Activated B cell treated with CpG ODN at 0.5 μM for 24 hours (primary cell): ENCODE results near the gene FKBP3. TPM values are rescaled to one million over a fixed set of nuclear protein-coding genes. Genes with fewer than 3 reads are reported as not detected.

ENCODE experiments used
- ATAC-seq: fragments of 200-7000 bp; cut with Tn5 transposase; one replicate; pipeline ENCODE4 v1.10.0; 2021; ENCODE audit warnings: low read depth, mild to moderate bottlenecking, moderate library complexity
- CTCF ChIA-PET: fragments of 350-600 bp; sonication (Branson Sonifier 250); formaldehyde crosslinking; loops from one replicate; lab custom pipeline; 2021; ENCODE audit warnings: antibody characterized with exemption; lab: Charles Lee
- POLR2A ChIA-PET: fragments of 350-600 bp; sonication (Branson Sonifier 250); formaldehyde crosslinking; loops from one replicate; lab custom pipeline; 2021; ENCODE audit warnings: antibody characterized with exemption; lab: Charles Lee
- DNase-seq: peaks from one replicate; pipeline ENCODE4 v3.0.0; 2022
- H3K27ac Mint-ChIP-seq: one replicate; pipeline ENCODE4 v1.8.0; 2020; ENCODE audit warnings: mixed read lengths
- H3K27me3 Mint-ChIP-seq: one replicate; pipeline ENCODE4 v1.8.0; 2021; ENCODE audit warnings: mixed read lengths
- H3K36me3 Mint-ChIP-seq: one replicate; pipeline ENCODE4 v1.8.0; 2021; ENCODE audit warnings: low read depth, mixed read lengths
- H3K4me1 Mint-ChIP-seq: one replicate; pipeline ENCODE4 v1.8.0; 2021; ENCODE audit warnings: mixed read lengths
- H3K4me3 Mint-ChIP-seq: one replicate; pipeline ENCODE4 v1.8.0; 2020; ENCODE audit warnings: mild to moderate bottlenecking, mixed read lengths
- H3K9me3 Mint-ChIP-seq: one replicate; pipeline ENCODE4 v1.8.0; 2020; ENCODE audit warnings: mixed read lengths
- CTCF ChIP-seq: fragments of 200-600 bp; IDR thresholded peaks from one replicate; pipeline ENCODE4 v1.8.0; 2022; ENCODE audit warnings: antibody characterized with exemption, mild to moderate bottlenecking
- intact Hi-C: fragments of 100-400 bp; cut with micrococcal nuclease; formaldehyde crosslinking; loops from one replicate; pipeline ENCODE4 v1.15.1; 2024
- total RNA-seq: library from RNA; stranded (reverse); gene quantifications from 2 replicates; pipeline ENCODE4 v1.2.3, GENCODE V29; 2022

Gene FKBP3
- total RNA-seq, 1 donor from 2014 or later, result 58.3 TPM

DNA sequence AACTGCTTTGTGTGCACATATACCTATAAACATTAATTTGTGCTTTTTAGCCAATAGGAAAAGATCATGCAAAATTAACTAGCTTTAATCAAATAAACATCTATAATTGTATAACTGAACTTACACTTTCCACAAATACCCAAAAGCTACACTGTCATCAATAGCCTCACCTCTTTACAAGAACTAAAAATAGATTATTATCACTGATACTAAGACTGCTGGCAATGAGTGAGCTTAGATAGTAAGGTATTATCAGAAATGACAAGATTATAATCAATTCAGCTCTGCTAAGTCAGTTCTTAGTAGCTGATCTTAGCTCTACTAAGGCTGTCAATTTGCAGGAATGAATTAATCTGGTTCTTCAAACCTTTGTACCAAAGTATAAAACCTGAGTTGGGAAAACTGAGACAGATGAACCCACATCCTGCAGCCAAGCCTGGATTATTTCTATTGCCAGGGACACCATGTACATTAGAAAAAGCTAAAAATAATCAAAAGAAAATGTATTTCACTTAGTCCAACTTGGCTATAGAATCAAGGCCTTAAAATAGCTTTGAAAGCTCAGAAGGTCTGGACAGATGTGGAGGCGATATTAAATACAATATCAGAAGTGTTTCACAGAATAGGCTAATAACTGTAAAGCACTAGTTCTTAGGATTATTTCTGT is 5.2 kb downstream of the FKBP3 start:
- Mint-ChIP-seq H3K27ac (no peak overlapping the region), H3K36me3 (peaks cover 29% of the 10 kb centered on the region), H3K9me3 (no peaks in the 10 kb centered on the region), H3K27me3 (no peaks in the 10 kb centered on the region), H3K4me1 (peaks cover 15% of the 10 kb centered on the region), H3K4me3 (no peak overlapping the region)
- TF ChIP-seq CTCF, result no peak
- intact Hi-C loops, result no loop called here
- DNase-seq, result no peak
- ChIA-PET POLR2A (interaction anchor here (0.8 kb wide), 1 partner anchor 124 kb away, joined by 3 read pairs; no protein-coding TSS in a partner anchor), CTCF (no interaction called here)
- ATAC-seq, result no peak

DNA sequence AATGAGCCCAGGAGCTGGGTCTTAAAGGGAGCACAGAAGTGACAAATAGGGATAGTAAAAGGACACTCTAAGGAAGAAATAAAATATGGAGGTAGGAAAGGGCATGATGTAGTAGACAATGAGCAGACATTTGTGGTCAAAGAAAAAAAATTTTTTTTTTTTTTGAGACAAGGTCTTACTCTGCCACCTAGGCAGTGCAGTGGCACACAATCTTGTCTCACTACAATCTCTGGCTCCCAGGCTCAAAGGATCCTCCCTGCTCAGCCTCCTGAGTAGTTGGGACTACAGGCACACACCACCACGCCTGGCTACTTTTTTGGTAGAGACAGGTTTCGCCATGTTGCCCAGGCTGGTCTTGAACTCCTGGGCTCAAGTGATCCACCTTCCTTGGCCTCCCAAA is 8.5 kb downstream of the FKBP3 start:
- Mint-ChIP-seq H3K36me3 (peaks cover 49% of the 10 kb centered on the region), H3K27ac (no peak overlapping the region)
- CTCF ChIA-PET, result no interaction called here

GRCh38 chr14:45123271-45123670 is 11.0 kb downstream of the FKBP3 start:
- ATAC-seq (no peak), DNase-seq (no peak)
- Mint-ChIP-seq H3K9me3 (no peaks in the 10 kb centered on the region), H3K4me3 (no peak overlapping the region), H3K36me3 (peaks cover 64% of the 10 kb centered on the region), H3K27ac (no peak overlapping the region), H3K27me3 (no peaks in the 10 kb centered on the region), H3K4me1 (no peaks in the 10 kb centered on the region)
- TF ChIP-seq CTCF, result no peak
- intact Hi-C loops, result no loop called here
- ChIA-PET CTCF (interaction anchor here (0.7 kb wide), 1 partner anchor 11 kb away, joined by 3 read pairs; no protein-coding TSS in a partner anchor), POLR2A (interaction anchor here (0.9 to 1.0 kb wide), 2 partner anchors 11 kb away, joined by 6 to 7 read pairs; partner anchors contain the start of gene FKBP3)

More for the DNA sequence above, 8.5 kb downstream of the FKBP3 start:
- no peaks in the 10 kb centered on the region for H3K9me3 Mint-ChIP-seq
- no peak for DNase-seq
- POLR2A ChIA-PET, result no interaction called here
- intact Hi-C loops, result no loop called here
- TF ChIP-seq CTCF, result no peak
- H3K27me3 Mint-ChIP-seq, result no peaks in the 10 kb centered on the region
- no peak overlapping the region for H3K4me3 Mint-ChIP-seq
- no peak for ATAC-seq
- H3K4me1 Mint-ChIP-seq, result no peaks in the 10 kb centered on the region

GRCh38 chr14:45120096-45120495 is 14.2 kb downstream of the FKBP3 start:
- no peak for TF ChIP-seq CTCF
- H3K27ac Mint-ChIP-seq, result no peak overlapping the region
- no peaks in the 10 kb centered on the region for H3K27me3 Mint-ChIP-seq
- ChIA-PET CTCF (no interaction called here), POLR2A (no interaction called here)
- H3K36me3 Mint-ChIP-seq, result peaks cover 71% of the 10 kb centered on the region
- intact Hi-C loops, result no loop called here
- H3K9me3 Mint-ChIP-seq, result no peaks in the 10 kb centered on the region
- DNase-seq (no peak), ATAC-seq (no peak)
- H3K4me3 Mint-ChIP-seq, result no peak overlapping the region
- no peaks in the 10 kb centered on the region for H3K4me1 Mint-ChIP-seq

DNA sequence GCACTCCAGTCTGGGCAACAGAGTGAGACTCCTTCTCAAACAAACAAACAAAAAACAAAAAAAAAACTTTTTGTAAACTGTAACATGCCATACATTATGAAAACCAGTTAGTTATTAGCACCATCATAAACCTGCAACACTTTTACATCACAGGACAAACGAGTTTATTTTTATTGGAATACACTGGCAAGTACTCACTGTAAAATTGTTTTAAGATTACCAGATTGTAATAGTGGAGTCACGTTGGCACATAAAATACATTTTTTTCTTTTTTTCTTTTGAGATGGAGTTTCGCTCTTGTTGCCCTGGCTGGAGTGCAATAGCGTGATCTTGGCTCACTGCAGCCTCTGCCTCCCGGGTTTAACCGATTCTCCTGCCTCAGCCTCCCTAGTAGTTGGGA is 15.7 kb downstream of the FKBP3 start:
- Mint-ChIP-seq H3K27me3 (no peaks in the 10 kb centered on the region), H3K4me3 (no peak overlapping the region), H3K4me1 (no peaks in the 10 kb centered on the region), H3K27ac (no peak overlapping the region), H3K9me3 (no peaks in the 10 kb centered on the region), H3K36me3 (peaks cover 72% of the 10 kb centered on the region)
- ChIA-PET POLR2A (no interaction called here), CTCF (no interaction called here)
- TF ChIP-seq CTCF, result no peak
- intact Hi-C loops, result no loop called here
- DNase-seq, result no peak
- ATAC-seq, result no peak
